HEK293 (cell line): ENCODE measurements around the gene NEGR1.

ENCODE experiments used
- CTCF ChIA-PET: fragments of 350-600 bp; formaldehyde crosslinking; extraction: SDS; loops from one replicate; lab custom pipeline; 2021; ENCODE audit warnings: antibody characterized with exemption; lab: Yijun Ruan, JAX
- POLR2A ChIA-PET: fragments of 300-600 bp; formaldehyde crosslinking; extraction: SDS; loops from one replicate; lab custom pipeline; 2020; ENCODE audit warnings: antibody characterized with exemption, inconsistent platforms; lab: Yijun Ruan, JAX
- H3K27ac ChIP-seq: fragments of 200-500 bp; sonication (Bioruptor generic); 2 replicates; pipeline ENCODE4 v1.5.1; 2014; ENCODE audit warnings: low read depth, low read length, control low read depth, inconsistent platforms; ENCODE audit errors: extremely low read depth
- H3K36me3 ChIP-seq, 2 experiments: fragments of 200-500 bp in 1 of 2; sonication (Bioruptor generic) in 1 of 2; 1 replicate in 1 of 2; 2 replicates in 1 of 2; pipeline ENCODE4 v1.5.1; 2014 to 2017; ENCODE audit warnings: inconsistent platforms in 2 of 2, low read length in 2 of 2; ENCODE audit not compliant: control insufficient read depth in 2 of 2, insufficient read depth in 1 of 2
- H3K4me1 ChIP-seq: fragments of 200-500 bp; sonication (Bioruptor generic); 2 replicates; pipeline ENCODE4 v1.5.1; 2014; ENCODE audit warnings: mild to moderate bottlenecking, low read length, inconsistent platforms; ENCODE audit not compliant: control insufficient read depth, insufficient read depth
- H3K4me3 ChIP-seq: 2 replicates; pipeline ENCODE4 v1.5.1; 2011; ENCODE audit warnings: low read depth, mild to moderate bottlenecking, control low read depth, low read length, moderate library complexity
- H3K9me3 ChIP-seq: fragments of 200-500 bp; sonication (Bioruptor generic); 2 replicates; pipeline ENCODE4 v1.5.1; 2014; ENCODE audit warnings: low read depth, low read length, inconsistent platforms; ENCODE audit not compliant: control insufficient read depth, insufficient read depth
- HOXC10 ChIP-seq: sonication (generic); formaldehyde crosslinking; IDR thresholded peaks from 2 replicates; pipeline ENCODE4 v1.8.1; 2023; ENCODE audit warnings: mild to moderate bottlenecking, missing genetic modification reagents
- HOXD13 ChIP-seq: sonication (generic); formaldehyde crosslinking; IDR thresholded peaks from 2 replicates; pipeline ENCODE4 v1.8.0; 2022; ENCODE audit warnings: missing genetic modification reagents, borderline replicate concordance
- RBAK ChIP-seq: fragments of 450-650 bp; formaldehyde crosslinking; IDR thresholded peaks from 2 replicates; pipeline ENCODE4 v1.5.1; 2016; ENCODE audit warnings: missing biosample characterization, missing genetic modification characterization
- REPIN1 ChIP-seq: fragments of 450-650 bp; formaldehyde crosslinking; IDR thresholded peaks from 2 replicates; pipeline ENCODE4 v1.5.1; 2017; ENCODE audit warnings: missing biosample characterization, missing genetic modification characterization, low read depth
- SCRT2 ChIP-seq: fragments of 450-650 bp; formaldehyde crosslinking; IDR thresholded peaks from 2 replicates; pipeline ENCODE4 v1.5.1; 2016; ENCODE audit warnings: missing biosample characterization, missing genetic modification characterization
- SP7 ChIP-seq: fragments of 450-650 bp; formaldehyde crosslinking; IDR thresholded peaks from 2 replicates; pipeline ENCODE4 v1.5.1; 2016; ENCODE audit warnings: missing biosample characterization, missing genetic modification characterization
- YY1 ChIP-seq: fragments of 450-650 bp; formaldehyde crosslinking; IDR thresholded peaks from 2 replicates; pipeline ENCODE4 v1.5.1; 2018; ENCODE audit warnings: missing biosample characterization, missing genetic modification characterization
- YY2 ChIP-seq: fragments of 450-650 bp; formaldehyde crosslinking; IDR thresholded peaks from 2 replicates; pipeline ENCODE4 v1.5.1; 2016; ENCODE audit warnings: missing biosample characterization, missing genetic modification characterization
- ZBTB7A ChIP-seq: fragments of 450-650 bp; formaldehyde crosslinking; IDR thresholded peaks from 2 replicates; pipeline ENCODE4 v1.5.1; 2016; ENCODE audit warnings: low read depth, missing biosample characterization, missing genetic modification characterization
- ZFP69B ChIP-seq: fragments of 450-650 bp; formaldehyde crosslinking; IDR thresholded peaks from 2 replicates; pipeline ENCODE4 v1.5.1; 2016; ENCODE audit warnings: missing biosample characterization, missing genetic modification characterization
- ZNF184 ChIP-seq: fragments of 450-650 bp; IDR thresholded peaks from 2 replicates; pipeline ENCODE4 v1.5.1; 2018; ENCODE audit warnings: missing biosample characterization, mild to moderate bottlenecking, missing genetic modification characterization
- ZNF23 ChIP-seq: fragments of 450-650 bp; formaldehyde crosslinking; IDR thresholded peaks from 2 replicates; pipeline ENCODE4 v1.5.1; 2016; ENCODE audit warnings: missing biosample characterization, missing genetic modification characterization, borderline replicate concordance
- ZNF37A ChIP-seq: fragments of 450-650 bp; IDR thresholded peaks from 2 replicates; pipeline ENCODE4 v1.5.1; 2018; ENCODE audit warnings: missing biosample characterization, missing genetic modification characterization
- ZNF514 ChIP-seq: fragments of 450-650 bp; formaldehyde crosslinking; IDR thresholded peaks from 2 replicates; pipeline ENCODE4 v1.5.1; 2016; ENCODE audit warnings: missing biosample characterization, missing genetic modification characterization
- ZNF544 ChIP-seq: fragments of 450-650 bp; formaldehyde crosslinking; IDR thresholded peaks from 2 replicates; pipeline ENCODE4 v1.5.0; 2017; ENCODE audit warnings: missing biosample characterization, missing genetic modification characterization
- ZSCAN23 ChIP-seq: fragments of 450-650 bp; formaldehyde crosslinking; IDR thresholded peaks from 2 replicates; pipeline ENCODE4 v1.5.1; 2016; ENCODE audit warnings: missing biosample characterization, missing genetic modification characterization
- TF ChIP-seq, protein P1 (sequence below): fragments of 450-650 bp; formaldehyde crosslinking; IDR thresholded peaks from 2 replicates; pipeline ENCODE4 v1.5.1; 2016; ENCODE audit warnings: missing biosample characterization, missing genetic modification characterization, borderline replicate concordance
- TF ChIP-seq, protein P2 (sequence below): fragments of 450-650 bp; formaldehyde crosslinking; IDR thresholded peaks from 2 replicates; pipeline ENCODE4 v1.5.1; 2017; ENCODE audit warnings: missing biosample characterization, missing genetic modification characterization
- TF ChIP-seq, protein P3 (sequence below): fragments of 450-650 bp; formaldehyde crosslinking; IDR thresholded peaks from 2 replicates; pipeline ENCODE4 v1.5.1; 2016; ENCODE audit warnings: missing biosample characterization, missing genetic modification characterization
- TF ChIP-seq, protein P4 (sequence below): fragments of 450-650 bp; formaldehyde crosslinking; IDR thresholded peaks from 2 replicates; pipeline ENCODE4 v1.5.1; 2016; ENCODE audit warnings: missing biosample characterization, missing genetic modification characterization

The NEGR1 gene

DNA sequence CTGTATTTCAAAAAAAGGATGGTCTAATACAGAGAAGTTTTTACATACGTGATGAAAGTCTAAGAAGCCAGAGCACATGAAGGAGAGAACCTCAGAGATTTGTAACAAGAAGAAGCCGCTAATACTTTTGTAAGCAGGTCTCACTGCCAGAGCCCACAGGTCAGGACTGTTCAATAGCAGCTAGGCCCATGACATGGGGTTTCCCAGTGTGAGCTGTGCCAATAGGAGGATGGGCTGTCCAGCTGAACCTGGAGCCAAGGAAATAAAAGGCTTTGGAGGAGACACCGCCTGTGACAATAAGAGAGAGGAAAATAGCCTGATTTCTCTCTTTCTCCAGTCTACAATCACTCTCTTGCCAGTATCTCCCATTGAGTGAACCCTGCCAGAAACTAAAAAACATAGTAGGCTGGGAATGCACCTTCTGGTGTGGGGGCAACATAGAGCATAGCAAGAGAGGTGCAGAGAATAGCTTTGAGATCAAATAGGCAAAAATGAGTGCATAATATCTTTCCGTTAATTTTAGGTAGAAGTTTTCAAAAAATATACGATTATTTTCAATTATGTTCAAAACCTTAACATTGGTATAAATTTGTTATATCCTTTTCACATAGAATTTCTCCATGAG lies 360.3 kb downstream of the NEGR1 start (continued):
- TF ChIP-seq, protein P1, sequence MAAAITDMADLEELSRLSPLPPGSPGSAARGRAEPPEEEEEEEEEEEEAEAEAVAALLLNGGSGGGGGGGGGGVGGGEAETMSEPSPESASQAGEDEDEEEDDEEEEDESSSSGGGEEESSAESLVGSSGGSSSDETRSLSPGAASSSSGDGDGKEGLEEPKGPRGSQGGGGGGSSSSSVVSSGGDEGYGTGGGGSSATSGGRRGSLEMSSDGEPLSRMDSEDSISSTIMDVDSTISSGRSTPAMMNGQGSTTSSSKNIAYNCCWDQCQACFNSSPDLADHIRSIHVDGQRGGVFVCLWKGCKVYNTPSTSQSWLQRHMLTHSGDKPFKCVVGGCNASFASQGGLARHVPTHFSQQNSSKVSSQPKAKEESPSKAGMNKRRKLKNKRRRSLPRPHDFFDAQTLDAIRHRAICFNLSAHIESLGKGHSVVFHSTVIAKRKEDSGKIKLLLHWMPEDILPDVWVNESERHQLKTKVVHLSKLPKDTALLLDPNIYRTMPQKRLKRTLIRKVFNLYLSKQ (tag by site-specific recombination), result no peak
- no peak for TF ChIP-seq HOXD13 (CRISPR knock-in tag)
- TF ChIP-seq, protein P2, sequence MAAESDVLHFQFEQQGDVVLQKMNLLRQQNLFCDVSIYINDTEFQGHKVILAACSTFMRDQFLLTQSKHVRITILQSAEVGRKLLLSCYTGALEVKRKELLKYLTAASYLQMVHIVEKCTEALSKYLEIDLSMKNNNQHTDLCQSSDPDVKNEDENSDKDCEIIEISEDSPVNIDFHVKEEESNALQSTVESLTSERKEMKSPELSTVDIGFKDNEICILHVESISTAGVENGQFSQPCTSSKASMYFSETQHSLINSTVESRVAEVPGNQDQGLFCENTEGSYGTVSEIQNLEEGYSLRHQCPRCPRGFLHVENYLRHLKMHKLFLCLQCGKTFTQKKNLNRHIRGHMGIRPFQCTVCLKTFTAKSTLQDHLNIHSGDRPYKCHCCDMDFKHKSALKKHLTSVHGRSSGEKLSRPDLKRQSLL (tag by site-specific recombination), result no peak
- TF ChIP-seq, protein P3, sequence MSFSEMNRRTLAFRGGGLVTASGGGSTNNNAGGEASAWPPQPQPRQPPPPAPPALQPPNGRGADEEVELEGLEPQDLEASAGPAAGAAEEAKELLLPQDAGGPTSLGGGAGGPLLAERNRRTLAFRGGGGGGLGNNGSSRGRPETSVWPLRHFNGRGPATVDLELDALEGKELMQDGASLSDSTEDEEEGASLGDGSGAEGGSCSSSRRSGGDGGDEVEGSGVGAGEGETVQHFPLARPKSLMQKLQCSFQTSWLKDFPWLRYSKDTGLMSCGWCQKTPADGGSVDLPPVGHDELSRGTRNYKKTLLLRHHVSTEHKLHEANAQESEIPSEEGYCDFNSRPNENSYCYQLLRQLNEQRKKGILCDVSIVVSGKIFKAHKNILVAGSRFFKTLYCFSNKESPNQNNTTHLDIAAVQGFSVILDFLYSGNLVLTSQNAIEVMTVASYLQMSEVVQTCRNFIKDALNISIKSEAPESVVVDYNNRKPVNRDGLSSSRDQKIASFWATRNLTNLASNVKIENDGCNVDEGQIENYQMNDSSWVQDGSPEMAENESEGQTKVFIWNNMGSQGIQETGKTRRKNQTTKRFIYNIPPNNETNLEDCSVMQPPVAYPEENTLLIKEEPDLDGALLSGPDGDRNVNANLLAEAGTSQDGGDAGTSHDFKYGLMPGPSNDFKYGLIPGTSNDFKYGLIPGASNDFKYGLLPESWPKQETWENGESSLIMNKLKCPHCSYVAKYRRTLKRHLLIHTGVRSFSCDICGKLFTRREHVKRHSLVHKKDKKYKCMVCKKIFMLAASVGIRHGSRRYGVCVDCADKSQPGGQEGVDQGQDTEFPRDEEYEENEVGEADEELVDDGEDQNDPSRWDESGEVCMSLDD (tag by site-specific recombination), result no peak
- TF ChIP-seq ZNF514 (tag by site-specific recombination), result no peak
- TF ChIP-seq RBAK, result no peak
- TF ChIP-seq ZNF23 (tag by site-specific recombination), result no peak

DNA sequence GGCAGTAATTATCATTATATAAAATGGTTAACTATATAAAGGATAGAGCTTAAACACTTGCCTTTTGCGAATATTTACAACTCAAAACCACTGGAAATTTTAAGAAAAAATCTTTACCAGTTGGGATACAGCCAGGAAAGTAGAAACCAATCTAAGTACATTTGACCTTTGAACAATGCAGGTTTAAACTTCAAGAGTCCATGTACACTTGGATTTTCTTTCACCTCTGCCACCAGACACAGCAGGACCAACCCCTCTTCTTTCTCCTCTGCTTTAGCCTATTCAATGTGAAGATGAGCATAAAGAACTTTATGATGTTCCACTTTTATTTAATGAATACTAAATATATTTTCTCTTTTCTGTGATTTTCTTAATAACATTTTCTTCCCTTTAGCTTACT lies 361.1 kb downstream of the NEGR1 start:
- ChIA-PET POLR2A (no interaction called here), CTCF (interaction anchor here (1.0 kb wide), 1 partner anchor 8 kb away, joined by 3 read pairs; no protein-coding TSS in a partner anchor)
- Histone ChIP-seq H3K27ac (no peak overlapping the region), H3K9me3 (no peaks in the 10 kb centered on the region), H3K4me3 (no peak overlapping the region), H3K4me1 (no peaks in the 10 kb centered on the region), H3K36me3 (no peaks in the 10 kb centered on the region)
- no peak for TF ChIP-seq YY1
- no peak for TF ChIP-seq ZFP69B (tag by site-specific recombination)
- no peak for TF ChIP-seq ZNF37A (tag by site-specific recombination)
- TF ChIP-seq ZBTB7A (tag by site-specific recombination), result no peak
- TF ChIP-seq ZNF184 (tag by site-specific recombination), result no peak
- TF ChIP-seq REPIN1 (tag by site-specific recombination), result no peak
- no peak for TF ChIP-seq ZNF544
- TF ChIP-seq, protein P4, sequence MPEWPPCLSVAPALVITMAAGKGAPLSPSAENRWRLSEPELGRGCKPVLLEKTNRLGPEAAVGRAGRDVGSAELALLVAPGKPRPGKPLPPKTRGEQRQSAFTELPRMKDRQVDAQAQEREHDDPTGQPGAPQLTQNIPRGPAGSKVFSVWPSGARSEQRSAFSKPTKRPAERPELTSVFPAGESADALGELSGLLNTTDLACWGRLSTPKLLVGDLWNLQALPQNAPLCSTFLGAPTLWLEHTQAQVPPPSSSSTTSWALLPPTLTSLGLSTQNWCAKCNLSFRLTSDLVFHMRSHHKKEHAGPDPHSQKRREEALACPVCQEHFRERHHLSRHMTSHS, result no peak
- no peak for TF ChIP-seq SP7
- TF ChIP-seq HOXC10 (CRISPR knock-in tag), result no peak

DNA sequence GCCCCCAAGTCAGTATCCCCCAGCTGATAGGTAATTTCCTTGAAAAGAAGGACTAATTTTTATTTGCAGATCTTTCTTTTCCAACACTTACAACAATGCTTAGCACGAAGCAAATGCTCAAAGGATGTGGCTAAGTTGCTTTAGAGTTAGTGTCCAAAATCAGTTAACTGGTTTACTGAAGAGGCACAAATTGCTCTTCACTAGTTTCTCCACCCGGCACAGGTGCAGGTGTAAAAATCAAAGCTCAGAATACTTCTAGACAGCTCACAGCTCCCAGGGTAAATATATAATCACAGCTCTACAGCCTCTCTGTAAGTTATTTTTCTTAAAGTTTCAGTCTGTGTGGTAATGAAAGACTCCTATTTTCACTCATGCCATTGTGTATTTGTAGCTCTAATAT lies 361.8 kb downstream of the NEGR1 start:
- Histone ChIP-seq H3K27ac (no peak overlapping the region), H3K9me3 (no peaks in the 10 kb centered on the region), H3K4me3 (no peak overlapping the region)
- no peak for TF ChIP-seq ZSCAN23
- TF ChIP-seq YY2, result no peak
- TF ChIP-seq SCRT2 (tag by site-specific recombination), result no peak
- TF ChIP-seq, all 188 proteins: peak for 0
- ChIA-PET POLR2A (no interaction called here), CTCF (interaction anchor here (1.0 kb wide), 1 partner anchor 9 kb away, joined by 3 read pairs; no protein-coding TSS in a partner anchor)
- Histone ChIP-seq H3K36me3 (no peaks in the 10 kb centered on the region), H3K4me1 (no peaks in the 10 kb centered on the region)
